Panc1 (cell line): ENCODE results near the gene CT45A1. TPM values are rescaled to one million over a fixed set of nuclear protein-coding genes. Genes with fewer than 3 reads are reported as not detected.
"Not testable (repeated sequence)": the region's sequence is repeated elsewhere in the genome, so short reads cannot be mapped to it uniquely, and the experiment has no call there.

Experiments used
- ATAC-seq: fragments of 200-7000 bp; cut with Tn5 transposase; 2 replicates; pipeline ENCODE4 v1.9.1; 2020; ENCODE audit warnings: mild to moderate bottlenecking, moderate library complexity
- BruUV-seq: library from RNA; stranded (reverse); fragments of 400-500 nt; replicated peaks from 2 replicates; lab custom pipeline; 2021; lab: Mats Ljungman, UMichigan
- CTCF ChIA-PET: fragments of 300-600 bp; sonication (Branson Sonifier 250); formaldehyde crosslinking; loops from one replicate; lab custom pipeline; 2022; ENCODE audit warnings: antibody characterized with exemption; lab: Charles Lee
- POLR2A ChIA-PET: fragments of 300-600 bp; sonication (Branson Sonifier 250); formaldehyde crosslinking; loops from one replicate; lab custom pipeline; 2022; ENCODE audit warnings: antibody characterized with exemption; lab: Charles Lee
- DNase-seq: peaks from one replicate; pipeline ENCODE4 v3.0.0-alpha.2; 2010; ENCODE audit warnings: low read depth, low spot score
- H3K27ac ChIP-seq: 2 replicates; pipeline ENCODE4 v1.5.1; 2011; ENCODE audit warnings: mild to moderate bottlenecking, low read length, inconsistent platforms
- H3K27me3 ChIP-seq: fragments of 200-500 bp; sonication (Bioruptor generic); 2 replicates; pipeline ENCODE4 v1.6.0; 2014; ENCODE audit warnings: low read length, inconsistent platforms; ENCODE audit not compliant: control insufficient read depth, insufficient read depth
- H3K36me3 ChIP-seq: fragments of 200-500 bp; sonication (Bioruptor generic); 2 replicates; pipeline ENCODE4 v1.5.1; 2014; ENCODE audit warnings: inconsistent platforms, mild to moderate bottlenecking, low read length, moderate library complexity; ENCODE audit not compliant: control insufficient read depth, insufficient read depth
- H3K4me1 ChIP-seq: 2 replicates; pipeline ENCODE4 v1.5.1; 2011; ENCODE audit warnings: inconsistent platforms, mild to moderate bottlenecking, low read length, moderate library complexity; ENCODE audit not compliant: control insufficient read depth, insufficient read depth
- H3K4me3 ChIP-seq, 2 experiments: 2 replicates each; pipeline ENCODE4 v1.5.1; 2011 to 2012; ENCODE audit warnings: low read depth in 2 of 2, low read length in 2 of 2, mild to moderate bottlenecking in 2 of 2, inconsistent platforms in 1 of 2, moderate library complexity in 1 of 2
- H3K9me3 ChIP-seq: fragments of 200-500 bp; sonication (Bioruptor generic); 2 replicates; pipeline ENCODE4 v1.5.1; 2014; ENCODE audit warnings: low read depth, mild to moderate bottlenecking, inconsistent platforms, low read length, moderate library complexity; ENCODE audit not compliant: control insufficient read depth, insufficient read depth
- CTCF ChIP-seq: fragments of 450-650 bp; IDR thresholded peaks from 2 replicates; pipeline ENCODE4 v1.5.1; 2017; ENCODE audit warnings: mild to moderate bottlenecking
- POLR2AphosphoS5 ChIP-seq: IDR thresholded peaks from 2 replicates; pipeline ENCODE4 v1.6.1; 2012; ENCODE audit warnings: mild to moderate bottlenecking, low read depth, low read length, moderate library complexity
- REST ChIP-seq, 2 experiments: IDR thresholded peaks; 2 replicates each; pipeline ENCODE4 v1.6.1; 2011 to 2012; ENCODE audit warnings: low read depth in 2 of 2, control low read depth in 1 of 2, low read length in 1 of 2, mild to moderate bottlenecking in 1 of 2, moderate library complexity in 1 of 2; ENCODE audit not compliant: insufficient read depth in 1 of 2
- SIN3A ChIP-seq: IDR thresholded peaks from 2 replicates; pipeline ENCODE4 v1.6.1; 2012; ENCODE audit warnings: low read depth, mild to moderate bottlenecking, low read length, moderate library complexity, borderline replicate concordance; ENCODE audit not compliant: insufficient read depth
- TCF7L2 ChIP-seq: IDR thresholded peaks from 2 replicates; pipeline ENCODE4 v1.6.1; 2011; ENCODE audit warnings: mild to moderate bottlenecking, low read depth, low read length, inconsistent platforms
- in situ Hi-C: cut with HindIII; loops from 2 replicates; pipeline ENCODE4 v1.10.0; 2016; ENCODE audit warnings: low sequenced_read_pairs, low pct_unique_long_range_greater_than_20kb
- intact Hi-C: fragments of 100-400 bp; cut with micrococcal nuclease; formaldehyde crosslinking; loops from one replicate; pipeline ENCODE4 v1.10.0; 2022; ENCODE audit not compliant: unreplicated experiment
- total RNA-seq: library from RNA; stranded (reverse); gene quantifications from one replicate; pipeline ENCODE4 v1.2.1, GENCODE V29; 2021; ENCODE audit not compliant: unreplicated experiment

The CT45A1 gene
- total RNA-seq, 1 experiment from 2014 or later, result not detected

DNA sequence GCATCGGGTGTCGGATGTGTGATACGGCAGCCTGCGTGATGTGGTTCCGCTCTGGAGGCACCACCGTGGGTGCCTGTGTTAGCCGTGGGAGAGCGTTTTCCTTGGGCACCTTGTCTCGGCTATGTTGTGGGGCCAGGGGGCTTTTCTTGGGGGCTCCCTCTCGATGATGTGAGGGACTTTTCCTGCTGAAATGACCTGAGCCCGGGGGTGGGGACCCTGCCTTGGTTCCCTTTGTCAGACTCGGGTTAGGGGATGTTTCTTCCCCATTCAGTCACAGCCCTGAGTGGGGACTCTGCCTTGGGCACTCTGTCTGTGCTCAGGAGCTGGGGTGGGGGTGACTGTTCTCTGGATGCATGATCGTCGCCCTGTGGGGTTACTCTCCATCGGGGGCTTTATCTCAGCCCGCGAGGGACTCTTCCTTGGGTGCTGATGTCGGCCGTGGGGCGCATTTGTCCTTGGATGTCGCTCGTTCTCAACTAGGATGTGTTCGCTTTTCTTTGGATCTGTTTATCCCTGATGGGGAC lies 27.8 kb downstream of the CT45A1 start:
- Histone ChIP-seq H3K27ac (no peak overlapping the region), H3K4me3 (no peak overlapping the region), H3K36me3 (no peaks in the 10 kb centered on the region), H3K4me1 (no peaks in the 10 kb centered on the region), H3K27me3 (peaks cover 5% of the 10 kb centered on the region; the same call in 1 of the 2 replicates), H3K9me3 (no peaks in the 10 kb centered on the region)
- ATAC-seq, result no peak
- no peak for DNase-seq
- no TSS peak for BruUV-seq
- intact Hi-C loops, result no loop called here
- in situ Hi-C loops, result no loop called here
- CTCF ChIA-PET, result no interaction called here
- no peak for TF ChIP-seq REST (IDR thresholded peaks at IDR 0.05; ENCODE audit: insufficient read depth in 1 of 2, low read depth in 2 of 2, low read length in 1 of 2)
- no peak for TF ChIP-seq TCF7L2
- TF ChIP-seq POLR2AphosphoS5, result no peak
- TF ChIP-seq CTCF, result no peak
- no peak for TF ChIP-seq SIN3A
- POLR2A ChIA-PET, result no interaction called here

DNA sequence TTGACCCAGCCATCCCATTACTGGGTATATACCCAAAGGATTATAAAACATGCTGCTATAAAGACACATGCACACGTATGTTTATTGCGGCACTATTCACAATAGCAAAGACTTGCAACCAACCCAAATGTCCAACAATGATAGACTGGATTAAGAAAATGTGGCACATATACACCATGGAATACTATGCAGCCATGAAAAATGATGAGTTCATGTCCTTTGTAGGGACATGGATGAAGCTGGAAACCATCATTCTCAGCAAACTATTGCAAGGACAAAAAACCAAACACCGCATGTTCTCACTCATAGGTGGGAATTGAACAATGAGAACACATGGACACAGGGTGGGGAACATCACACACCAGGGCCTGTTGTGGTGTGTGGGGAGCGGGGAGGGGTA lies 31.3 kb downstream of the CT45A1 start:
- in situ Hi-C loops, intact Hi-C loops, ATAC-seq, H3K4me1 ChIP-seq, H3K27ac ChIP-seq, POLR2A ChIA-PET, CTCF ChIA-PET, H3K9me3 ChIP-seq, H3K4me3 ChIP-seq, BruUV-seq, H3K36me3 ChIP-seq, H3K27me3 ChIP-seq, DNase-seq: not testable (repeated sequence)

DNA sequence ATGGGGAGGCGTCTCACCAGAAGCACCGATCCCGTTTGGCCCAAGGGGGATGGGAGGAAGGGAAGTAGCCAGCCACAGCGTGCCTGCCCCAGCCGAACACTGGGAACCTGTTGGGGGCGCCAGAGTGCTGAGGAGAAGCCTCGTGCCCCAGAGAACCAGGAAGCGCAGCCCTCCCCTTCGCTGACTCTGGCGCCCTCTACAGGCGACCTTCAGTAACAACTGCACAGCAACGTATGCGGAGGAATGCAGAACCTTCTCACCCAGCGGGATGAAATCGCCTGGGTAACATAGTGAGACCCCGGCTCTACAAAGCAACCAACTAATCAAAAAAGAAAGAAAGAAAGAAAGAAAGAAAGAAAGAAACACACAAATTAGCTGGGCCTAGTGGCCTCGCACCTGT lies 54.7 kb downstream of the CT45A1 start, which contains the start of gene CT45A3:
Gene CT45A3 (minus strand): TSS at position 101 of the 400 bp plus-strand sequence. CDS start 3,747 bp downstream, outside the sequence.
- BruUV-seq, H3K4me1 ChIP-seq, DNase-seq, in situ Hi-C loops, CTCF ChIA-PET, POLR2A ChIA-PET, H3K9me3 ChIP-seq, H3K36me3 ChIP-seq, H3K27me3 ChIP-seq, H3K4me3 ChIP-seq, intact Hi-C loops, ATAC-seq, H3K27ac ChIP-seq: not testable (repeated sequence)

Other genes with a start within 250 kb of the CT45A1 start
- gene INTS6L, start 193.0 kb upstream of the CT45A1 start, total RNA-seq, result 19.6 TPM
- not detected for gene CT45A3, start 54.6 kb downstream of the CT45A1 start, total RNA-seq
- not detected for gene CT45A5, start 71.9 kb downstream of the CT45A1 start, total RNA-seq
- gene CT45A6, start 89.1 kb downstream of the CT45A1 start, total RNA-seq, result not detected
- gene CT45A2, start 106.4 kb downstream of the CT45A1 start, total RNA-seq, result not detected
- gene CT45A7, start 123.6 kb downstream of the CT45A1 start, total RNA-seq, result not detected
- not detected for gene CT45A8, start 140.9 kb downstream of the CT45A1 start, total RNA-seq
- gene CT45A9, start 158.2 kb downstream of the CT45A1 start, total RNA-seq, result not detected
- gene CT45A10, start 179.8 kb downstream of the CT45A1 start, total RNA-seq, result not detected
- not detected for gene SAGE1, start 180.1 kb downstream of the CT45A1 start, total RNA-seq